ENCODE measurements around the gene DIAPH3. TPM values are rescaled to one million over a fixed set of nuclear protein-coding genes. Genes with fewer than 3 reads are reported as not detected.

Gene DIAPH3
- polyA plus RNA-seq, 1 of the 3 experiments (the other 2 are of a cell fraction): 5.4 TPM

DNA sequence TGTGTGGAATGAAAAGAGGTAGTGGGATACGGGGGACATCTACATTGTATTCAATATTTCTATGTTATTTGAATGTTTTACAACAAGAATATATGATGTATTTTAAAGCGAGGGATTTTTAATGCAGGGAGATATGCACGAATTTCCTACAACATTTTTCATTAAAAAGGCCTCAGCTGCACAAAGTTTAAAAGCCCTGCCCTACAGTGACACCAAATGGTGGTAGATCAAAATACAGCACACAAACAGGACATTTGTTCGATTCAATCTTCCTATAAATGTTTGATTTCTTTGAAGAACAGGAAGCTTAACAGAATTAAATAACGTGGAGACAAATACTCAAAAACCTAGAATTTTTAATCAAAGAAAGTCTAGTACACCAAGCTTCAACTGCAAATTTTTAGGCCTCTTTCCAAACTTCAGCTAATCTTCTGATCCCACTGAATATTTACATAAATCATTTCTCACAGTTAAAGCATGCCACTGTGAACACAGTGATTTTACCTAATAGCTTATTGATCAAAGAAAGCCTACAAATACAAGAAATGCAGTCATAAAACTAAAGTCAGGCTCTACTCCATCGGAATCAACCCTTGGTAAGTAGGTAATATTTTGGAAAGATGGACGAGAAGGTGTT lies 257.2 kb downstream of the DIAPH3 start:
- Histone ChIP-seq H3K9me3 (no peaks in the 10 kb centered on the region), H3K9ac (peak overlapping the region; percentile 17; the same call in 1 of the 2 replicates), H3K9me2 (no peaks in the 10 kb centered on the region), H3K36me3 (replicated peaks in 1 of 2; ENCODE audit: control insufficient read depth in 1 of 2, insufficient read depth in 2 of 2, low read length in 1 of 2) (peaks cover 0 to 5% of the 10 kb centered on the region in 2 experiments), H3K27me3 (ENCODE audit: insufficient read depth) (no peaks in the 10 kb centered on the region), H3F3A (replicated peaks; ENCODE audit: insufficient read depth) (peaks cover 6% of the 10 kb centered on the region), H3K4me2 (no peak overlapping the region), H4K20me1 (ENCODE audit: insufficient read depth) (no peaks in the 10 kb centered on the region), H3K27ac (ENCODE audit: low read depth in 2 of 2, low read length in 1 of 2) (peak overlapping the region in 1 of 2 experiments; percentile 23; a peak in 1 of 4 replicates), H2AFZ (ENCODE audit: low read depth) (peak overlapping the region; percentile 53), H3K4me1 (ENCODE audit: control insufficient read depth in 1 of 2, insufficient read depth in 2 of 2, low read depth in 1 of 2, low read length in 1 of 2) (peaks cover 0 to 15% of the 10 kb centered on the region in 2 experiments; a peak in 2 of 4 replicates), H3K4me3 (ENCODE audit: low read depth in 2 of 2, low read length in 1 of 2) (no peak overlapping the region), H3K79me2 (ENCODE audit: insufficient read depth) (no peaks in the 10 kb centered on the region)
- POLR2A ChIA-PET: no interaction called here
- DNase-seq: peak; percentile 27
- CTCF ChIA-PET: interaction anchor here (0.6 to 2.6 kb wide), 41 partner anchors 8 to 625 kb away, joined by 3 to 23 read pairs (median 4); no protein-coding TSS in a partner anchor
- 49% methylated on average over 7 of the region's 7 CpGs for WGBS (ENCODE audit: low lambda C conversion rate)
- peak; percentile 66 for TF ChIP-seq SMC3 (IDR thresholded peaks at IDR 0.05; ENCODE audit: low read depth, low read length)
- TF ChIP-seq EP300 (IDR thresholded peaks at IDR 0.05; ENCODE audit: borderline replicate concordance in 1 of 2, low read depth in 1 of 2, low read length in 1 of 2): no peak
- TF ChIP-seq, protein P1, sequence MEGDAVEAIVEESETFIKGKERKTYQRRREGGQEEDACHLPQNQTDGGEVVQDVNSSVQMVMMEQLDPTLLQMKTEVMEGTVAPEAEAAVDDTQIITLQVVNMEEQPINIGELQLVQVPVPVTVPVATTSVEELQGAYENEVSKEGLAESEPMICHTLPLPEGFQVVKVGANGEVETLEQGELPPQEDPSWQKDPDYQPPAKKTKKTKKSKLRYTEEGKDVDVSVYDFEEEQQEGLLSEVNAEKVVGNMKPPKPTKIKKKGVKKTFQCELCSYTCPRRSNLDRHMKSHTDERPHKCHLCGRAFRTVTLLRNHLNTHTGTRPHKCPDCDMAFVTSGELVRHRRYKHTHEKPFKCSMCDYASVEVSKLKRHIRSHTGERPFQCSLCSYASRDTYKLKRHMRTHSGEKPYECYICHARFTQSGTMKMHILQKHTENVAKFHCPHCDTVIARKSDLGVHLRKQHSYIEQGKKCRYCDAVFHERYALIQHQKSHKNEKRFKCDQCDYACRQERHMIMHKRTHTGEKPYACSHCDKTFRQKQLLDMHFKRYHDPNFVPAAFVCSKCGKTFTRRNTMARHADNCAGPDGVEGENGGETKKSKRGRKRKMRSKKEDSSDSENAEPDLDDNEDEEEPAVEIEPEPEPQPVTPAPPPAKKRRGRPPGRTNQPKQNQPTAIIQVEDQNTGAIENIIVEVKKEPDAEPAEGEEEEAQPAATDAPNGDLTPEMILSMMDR (IDR thresholded peaks at IDR 0.05): peak; percentile 82
- TF ChIP-seq, protein P2, sequence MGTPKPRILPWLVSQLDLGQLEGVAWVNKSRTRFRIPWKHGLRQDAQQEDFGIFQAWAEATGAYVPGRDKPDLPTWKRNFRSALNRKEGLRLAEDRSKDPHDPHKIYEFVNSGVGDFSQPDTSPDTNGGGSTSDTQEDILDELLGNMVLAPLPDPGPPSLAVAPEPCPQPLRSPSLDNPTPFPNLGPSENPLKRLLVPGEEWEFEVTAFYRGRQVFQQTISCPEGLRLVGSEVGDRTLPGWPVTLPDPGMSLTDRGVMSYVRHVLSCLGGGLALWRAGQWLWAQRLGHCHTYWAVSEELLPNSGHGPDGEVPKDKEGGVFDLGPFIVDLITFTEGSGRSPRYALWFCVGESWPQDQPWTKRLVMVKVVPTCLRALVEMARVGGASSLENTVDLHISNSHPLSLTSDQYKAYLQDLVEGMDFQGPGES (IDR thresholded peaks at IDR 0.05; ENCODE audit: low read depth, low read length): no peak
- peak; percentile 91 for TF ChIP-seq RAD21 (IDR thresholded peaks at IDR 0.05; ENCODE audit: low read length)
- TF ChIP-seq EZH2phosphoT487 (IDR thresholded peaks at IDR 0.05; ENCODE audit: borderline replicate concordance, low read depth): no peak

DNA sequence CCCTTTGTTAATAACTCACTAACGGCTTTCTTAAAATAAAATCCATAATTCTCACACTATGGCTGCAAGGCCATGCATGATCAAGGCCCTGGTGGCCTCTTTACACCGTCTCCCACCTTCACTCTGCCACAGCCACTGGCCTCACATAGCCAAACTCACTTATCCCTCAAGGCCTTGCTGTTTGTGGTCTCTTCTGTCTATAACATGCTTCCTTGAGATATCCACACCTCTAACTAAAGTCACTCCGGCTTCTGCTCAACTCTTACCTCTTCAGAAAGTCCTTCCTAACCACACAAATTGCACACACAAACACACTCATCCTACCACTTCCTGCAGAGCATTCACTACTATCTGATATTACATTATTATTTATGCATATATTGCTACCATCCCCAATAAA lies 262.5 kb downstream of the DIAPH3 start:
- Histone ChIP-seq H3K9me3 (no peaks in the 10 kb centered on the region), H3K4me2 (no peak overlapping the region), H2AFZ (ENCODE audit: low read depth) (no peak overlapping the region), H3F3A (replicated peaks; ENCODE audit: insufficient read depth) (no peaks in the 10 kb centered on the region), H3K27ac (ENCODE audit: low read depth in 2 of 2, low read length in 1 of 2) (no peak overlapping the region), H3K36me3 (replicated peaks in 1 of 2; ENCODE audit: control insufficient read depth in 1 of 2, insufficient read depth in 2 of 2, low read length in 1 of 2) (no peaks in the 10 kb centered on the region), H3K79me2 (ENCODE audit: insufficient read depth) (no peaks in the 10 kb centered on the region), H3K9ac (no peak overlapping the region), H3K9me2 (no peaks in the 10 kb centered on the region), H3K27me3 (ENCODE audit: insufficient read depth) (no peaks in the 10 kb centered on the region), H3K4me3 (ENCODE audit: low read depth in 2 of 2, low read length in 1 of 2) (no peak overlapping the region), H4K20me1 (ENCODE audit: insufficient read depth) (no peaks in the 10 kb centered on the region), H3K4me1 (ENCODE audit: control insufficient read depth in 1 of 2, insufficient read depth in 2 of 2, low read depth in 1 of 2, low read length in 1 of 2) (no peaks in the 10 kb centered on the region; a peak in 1 of 4 replicates)
- DNase-seq: no peak
- WGBS (ENCODE audit: low lambda C conversion rate): 96% methylated on average over 3 of the region's 3 CpGs
- ChIA-PET CTCF (no interaction called here), POLR2A (no interaction called here)
- no peak for TF ChIP-seq GABPA (IDR thresholded peaks at IDR 0.05; ENCODE audit: low read depth)

Measured in SK-N-SH (cell line).